Fibroblast of mammary gland (primary cell): ENCODE results near the gene FAM181A.
A peak's percentile ranks its signal among the peaks of the same experiment; 100 is the strongest.

Experiments used
- DNase-seq: peaks from one replicate; pipeline ENCODE4 v3.0.0-alpha.2; 2010; ENCODE audit warnings: low read depth
- H3K4me3 ChIP-seq: 2 replicates; pipeline ENCODE4 v1.5.1; 2011; ENCODE audit warnings: low read depth, mild to moderate bottlenecking, low read length, moderate library complexity; ENCODE audit not compliant: control insufficient read depth
- CTCF ChIP-seq: conservative IDR thresholded peaks from 2 replicates; pipeline ENCODE4 v1.5.1; 2011; ENCODE audit warnings: low read depth, low read length, inconsistent platforms; ENCODE audit not compliant: control insufficient read depth, insufficient read depth

The FAM181A gene

DNA sequence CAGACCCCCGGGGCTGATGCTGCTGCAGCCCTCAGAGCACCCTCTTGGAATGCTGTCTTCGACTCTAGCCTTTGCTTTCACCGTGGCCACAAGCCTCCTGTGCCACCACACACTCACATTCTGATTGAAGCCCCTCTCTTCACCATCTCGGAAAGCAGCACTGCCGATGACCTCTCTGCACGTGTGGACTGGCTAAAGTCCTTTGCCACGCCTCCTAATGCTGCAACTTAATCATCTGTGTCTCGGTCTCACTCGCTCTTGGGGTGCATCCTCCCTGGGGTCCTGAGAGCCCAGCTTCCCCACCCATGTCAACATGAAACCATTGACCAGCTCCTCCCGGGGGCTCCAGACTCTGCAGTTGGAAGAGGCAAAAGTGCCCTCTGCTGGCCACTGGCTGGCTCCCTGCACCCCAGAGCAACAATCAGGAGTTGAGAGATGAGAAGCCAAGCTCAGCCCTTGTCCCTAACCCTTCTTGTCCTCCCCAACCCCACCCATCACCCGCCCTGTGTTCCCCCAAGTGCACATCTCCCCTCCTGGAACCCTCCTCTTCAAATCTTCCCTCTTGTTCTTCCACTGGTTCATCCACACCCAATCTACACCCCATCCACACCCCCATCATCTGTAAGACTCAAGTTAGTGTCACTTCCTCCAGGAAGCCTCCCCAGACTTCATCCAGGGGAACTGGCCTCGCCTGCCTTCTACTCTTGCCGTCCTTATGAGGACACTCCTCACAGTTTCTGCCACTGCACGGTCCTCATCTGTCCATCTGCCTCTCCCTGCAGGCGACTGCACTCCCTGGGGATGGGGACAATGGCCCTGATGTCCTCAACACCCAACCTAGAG, 23.6 kb upstream of the FAM181A start:
- DNase-seq: no peak
- TF ChIP-seq CTCF: peak; percentile 27
- no peak overlapping the region for H3K4me3 ChIP-seq

DNA sequence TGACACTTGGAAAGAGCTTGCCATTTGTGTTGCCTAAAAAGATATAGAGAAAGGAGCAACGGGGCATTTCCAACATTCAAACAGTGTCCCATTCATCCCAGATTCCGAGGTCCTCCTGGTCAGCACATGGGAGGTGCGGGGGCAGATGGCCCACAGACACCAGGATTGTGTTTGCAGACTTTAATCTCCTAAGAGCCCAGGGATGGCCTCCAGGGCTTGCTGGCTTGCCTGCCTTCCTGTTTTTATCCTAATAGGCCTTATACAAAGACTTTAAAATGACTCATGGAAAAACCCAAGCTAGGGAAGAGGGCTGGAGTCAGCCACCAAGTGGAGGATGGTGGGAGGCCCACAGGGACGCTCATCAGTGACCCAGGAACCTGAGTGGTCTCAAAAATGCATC, 21.5 kb upstream of the FAM181A start:
- no peak for TF ChIP-seq CTCF
- no peak for DNase-seq
- no peak overlapping the region for H3K4me3 ChIP-seq

DNA sequence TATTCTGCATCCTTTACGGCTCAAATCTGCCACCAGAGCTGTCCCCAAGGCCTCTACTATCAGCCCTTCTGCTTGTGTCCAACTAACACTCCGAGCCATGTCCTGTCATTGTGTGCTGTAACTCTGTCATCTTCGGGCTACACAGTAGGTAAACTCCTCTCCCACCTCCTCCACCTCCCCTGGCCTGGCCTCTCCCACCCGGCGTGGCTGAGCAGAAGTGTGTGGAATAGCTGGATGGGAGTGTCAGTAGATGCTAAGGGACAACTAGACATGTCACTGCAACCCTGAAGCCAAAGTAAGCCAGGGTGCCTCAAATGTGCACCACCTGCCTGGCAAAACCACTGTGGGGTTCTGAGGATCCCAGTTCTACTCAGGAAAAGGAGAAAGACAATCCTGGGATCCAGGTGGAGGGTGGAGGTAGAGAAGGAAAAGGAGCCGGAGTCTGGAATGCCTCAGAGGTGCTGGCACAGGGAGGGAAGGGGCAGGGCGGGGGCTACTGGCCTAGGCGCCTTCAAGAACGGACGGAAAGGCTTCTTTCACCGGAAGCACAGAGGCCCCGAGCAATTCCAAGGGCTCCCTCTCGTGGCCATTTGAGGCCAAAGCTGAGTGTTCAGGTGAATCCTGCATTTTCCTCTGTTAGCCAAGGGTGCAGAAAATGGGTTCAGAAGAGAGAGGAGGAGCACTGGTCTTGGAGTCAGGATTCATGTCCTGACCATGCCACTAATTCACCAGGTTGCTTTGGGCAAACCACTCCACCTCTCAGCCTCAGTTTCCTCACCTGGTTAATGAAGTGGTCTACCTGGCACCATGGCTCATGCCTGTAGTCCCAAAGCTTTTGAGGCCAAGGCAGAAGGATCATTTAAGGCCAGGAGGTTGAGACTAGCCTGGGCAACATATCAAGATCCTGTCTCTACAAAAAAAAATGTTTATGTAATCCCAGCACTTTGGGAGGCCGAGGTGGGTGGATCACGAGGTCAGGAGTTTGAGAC, 20.5 kb upstream of the FAM181A start:
- peak; percentile 37 for DNase-seq
- no peak overlapping the region for H3K4me3 ChIP-seq
- peak; percentile 73 for TF ChIP-seq CTCF

DNA sequence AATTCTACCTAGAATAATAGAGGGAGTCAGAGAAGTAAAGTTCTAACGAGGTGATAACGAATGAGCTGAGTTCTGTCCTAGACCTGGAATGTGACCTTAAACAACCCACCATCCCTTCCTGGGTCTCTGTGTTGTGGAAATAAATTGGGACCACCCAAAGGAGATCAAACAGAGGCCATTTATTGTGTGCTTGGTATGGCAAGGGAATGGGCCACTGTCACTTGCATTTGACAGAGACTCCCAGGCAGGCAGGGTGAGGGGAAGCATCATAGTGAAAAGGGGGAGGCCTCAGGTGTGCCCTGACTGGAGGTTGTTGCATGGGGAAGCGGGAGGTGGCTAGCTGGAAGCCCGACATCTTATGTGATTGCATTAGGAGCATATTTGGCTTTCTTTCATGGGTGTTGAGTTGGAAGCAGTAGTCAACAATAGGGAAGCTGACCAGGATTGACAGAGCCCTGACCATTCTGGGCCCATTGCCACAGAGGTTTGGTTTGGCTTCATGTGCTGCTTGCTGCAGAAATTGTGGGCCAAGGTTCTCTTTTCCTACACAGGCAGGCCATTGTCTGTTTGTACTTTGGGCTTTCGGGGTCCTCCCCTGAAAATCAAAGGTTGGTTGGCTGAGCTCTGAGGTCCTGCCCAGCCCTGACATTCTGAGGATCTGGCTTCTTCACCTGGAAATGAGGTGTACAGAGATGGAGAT, 17.6 kb upstream of the FAM181A start:
- no peak for DNase-seq

GRCh38 chr14:93911975-93912615, 15.0 kb upstream of the FAM181A start:
- H3K4me3 ChIP-seq: no peak overlapping the region
- no peak for TF ChIP-seq CTCF

More for the DNA sequence above, 17.6 kb upstream of the FAM181A start:
- H3K4me3 ChIP-seq: no peak overlapping the region
- no peak for TF ChIP-seq CTCF

GRCh38 chr14:93912782-93913181, 14.4 kb upstream of the FAM181A start:
- H3K4me3 ChIP-seq: no peak overlapping the region
- DNase-seq: peak; percentile 25
- TF ChIP-seq CTCF: no peak

More at GRCh38 chr14:93911975-93912615, 15.0 kb upstream of the FAM181A start:
- no peak for DNase-seq
